ENCODE data around the gene RFX3.

- no peak for TF ChIP-seq CTCF (IDR thresholded peaks at IDR 0.05)
- TF ChIP-seq POLR2A (IDR thresholded peaks at IDR 0.05) = no peak
Measured at GRCh38 chr9:3475300-3476020, 50.3 kb downstream of the RFX3 start.

All from body of pancreas (tissue), 4 donors.